Calu3 (cell line): ENCODE results near the gene LARGE1. TPM values are rescaled to one million over a fixed set of nuclear protein-coding genes. Genes with fewer than 3 reads are reported as not detected.
"Not testable (repeated sequence)": the region's sequence is repeated elsewhere in the genome, so short reads cannot be mapped to it uniquely, and the experiment has no call there.

Source experiments
- BruUV-seq: library from RNA; stranded (reverse); fragments of 400-500 nt; replicated peaks from 2 replicates; lab custom pipeline; 2021; lab: Mats Ljungman, UMichigan
- CTCF ChIA-PET: fragments of 300-600 bp; sonication (Branson Sonifier 250); formaldehyde crosslinking; loops from one replicate; lab custom pipeline; 2022; ENCODE audit warnings: antibody characterized with exemption; lab: Charles Lee
- DNase-seq: peaks from one replicate; pipeline ENCODE4 v3.0.0; 2022
- H3K27ac Mint-ChIP-seq: one replicate; pipeline ENCODE4 v1.8.0; 2022; ENCODE audit warnings: mixed read lengths; ENCODE audit not compliant: unreplicated experiment
- H3K27me3 Mint-ChIP-seq: one replicate; pipeline ENCODE4 v1.8.0; 2022; ENCODE audit warnings: mixed read lengths; ENCODE audit not compliant: unreplicated experiment
- H3K36me3 Mint-ChIP-seq: one replicate; pipeline ENCODE4 v1.8.0; 2022; ENCODE audit warnings: mild to moderate bottlenecking, moderate library complexity, mixed read lengths; ENCODE audit not compliant: insufficient read depth, unreplicated experiment
- H3K4me1 Mint-ChIP-seq: one replicate; pipeline ENCODE4 v1.8.0; 2022; ENCODE audit warnings: mild to moderate bottlenecking, low read depth, mixed read lengths; ENCODE audit not compliant: unreplicated experiment
- H3K4me3 Mint-ChIP-seq: one replicate; pipeline ENCODE4 v1.8.0; 2022; ENCODE audit warnings: mild to moderate bottlenecking, low read depth, moderate library complexity, mixed read lengths; ENCODE audit not compliant: unreplicated experiment
- H3K9me3 Mint-ChIP-seq: one replicate; pipeline ENCODE4 v1.8.0; 2022; ENCODE audit warnings: low read depth, mixed read lengths; ENCODE audit not compliant: unreplicated experiment
- intact Hi-C: fragments of 100-400 bp; cut with micrococcal nuclease; formaldehyde crosslinking; loops from one replicate; pipeline ENCODE4 v1.10.0; 2022; ENCODE audit not compliant: unreplicated experiment
- total RNA-seq: library from RNA; stranded (reverse); gene quantifications from 2 replicates; pipeline ENCODE4 v1.2.3, GENCODE V29; 2022
- TF ChIP-seq, protein P1 (sequence below): fragments of 200-600 bp; IDR thresholded peaks from one replicate; pipeline ENCODE4 v1.8.0; 2022; ENCODE audit warnings: antibody characterized with exemption; ENCODE audit not compliant: unreplicated experiment

Gene LARGE1
- total RNA-seq, 1 experiment from 2014 or later, result 11.6 TPM

DNA sequence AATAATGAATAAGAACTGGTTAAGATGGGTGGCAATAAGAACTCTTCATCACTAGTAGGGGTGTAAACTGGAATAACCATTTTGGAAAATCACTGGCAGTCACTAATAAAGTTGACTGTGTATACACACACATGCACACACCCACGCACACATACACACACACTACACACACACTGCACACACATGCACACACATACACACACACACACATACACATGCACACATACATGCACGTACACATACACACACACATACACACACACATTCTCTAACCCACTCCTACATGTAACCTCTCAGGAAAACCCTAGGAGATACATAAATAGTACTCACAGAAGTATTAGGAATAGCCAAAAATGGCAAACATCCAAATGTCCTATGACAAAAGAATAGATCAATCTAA lies 455.6 kb downstream of the LARGE1 start:
- no peak overlapping the region for H3K4me3 Mint-ChIP-seq
- TF ChIP-seq, protein P1, sequence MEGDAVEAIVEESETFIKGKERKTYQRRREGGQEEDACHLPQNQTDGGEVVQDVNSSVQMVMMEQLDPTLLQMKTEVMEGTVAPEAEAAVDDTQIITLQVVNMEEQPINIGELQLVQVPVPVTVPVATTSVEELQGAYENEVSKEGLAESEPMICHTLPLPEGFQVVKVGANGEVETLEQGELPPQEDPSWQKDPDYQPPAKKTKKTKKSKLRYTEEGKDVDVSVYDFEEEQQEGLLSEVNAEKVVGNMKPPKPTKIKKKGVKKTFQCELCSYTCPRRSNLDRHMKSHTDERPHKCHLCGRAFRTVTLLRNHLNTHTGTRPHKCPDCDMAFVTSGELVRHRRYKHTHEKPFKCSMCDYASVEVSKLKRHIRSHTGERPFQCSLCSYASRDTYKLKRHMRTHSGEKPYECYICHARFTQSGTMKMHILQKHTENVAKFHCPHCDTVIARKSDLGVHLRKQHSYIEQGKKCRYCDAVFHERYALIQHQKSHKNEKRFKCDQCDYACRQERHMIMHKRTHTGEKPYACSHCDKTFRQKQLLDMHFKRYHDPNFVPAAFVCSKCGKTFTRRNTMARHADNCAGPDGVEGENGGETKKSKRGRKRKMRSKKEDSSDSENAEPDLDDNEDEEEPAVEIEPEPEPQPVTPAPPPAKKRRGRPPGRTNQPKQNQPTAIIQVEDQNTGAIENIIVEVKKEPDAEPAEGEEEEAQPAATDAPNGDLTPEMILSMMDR, result no peak
- no peak for DNase-seq
- intact Hi-C loops, result loop anchor here (5.0 kb wide), 1 partner anchor 162 kb away; no protein-coding TSS in a partner anchor
- H3K27ac Mint-ChIP-seq, result no peak overlapping the region
- peaks cover 7% of the 10 kb centered on the region for H3K4me1 Mint-ChIP-seq
- no peaks in the 10 kb centered on the region for H3K9me3 Mint-ChIP-seq
- no TSS peak for BruUV-seq
- CTCF ChIA-PET, result no interaction called here
- H3K27me3 Mint-ChIP-seq, result no peaks in the 10 kb centered on the region
- no peaks in the 10 kb centered on the region for H3K36me3 Mint-ChIP-seq

DNA sequence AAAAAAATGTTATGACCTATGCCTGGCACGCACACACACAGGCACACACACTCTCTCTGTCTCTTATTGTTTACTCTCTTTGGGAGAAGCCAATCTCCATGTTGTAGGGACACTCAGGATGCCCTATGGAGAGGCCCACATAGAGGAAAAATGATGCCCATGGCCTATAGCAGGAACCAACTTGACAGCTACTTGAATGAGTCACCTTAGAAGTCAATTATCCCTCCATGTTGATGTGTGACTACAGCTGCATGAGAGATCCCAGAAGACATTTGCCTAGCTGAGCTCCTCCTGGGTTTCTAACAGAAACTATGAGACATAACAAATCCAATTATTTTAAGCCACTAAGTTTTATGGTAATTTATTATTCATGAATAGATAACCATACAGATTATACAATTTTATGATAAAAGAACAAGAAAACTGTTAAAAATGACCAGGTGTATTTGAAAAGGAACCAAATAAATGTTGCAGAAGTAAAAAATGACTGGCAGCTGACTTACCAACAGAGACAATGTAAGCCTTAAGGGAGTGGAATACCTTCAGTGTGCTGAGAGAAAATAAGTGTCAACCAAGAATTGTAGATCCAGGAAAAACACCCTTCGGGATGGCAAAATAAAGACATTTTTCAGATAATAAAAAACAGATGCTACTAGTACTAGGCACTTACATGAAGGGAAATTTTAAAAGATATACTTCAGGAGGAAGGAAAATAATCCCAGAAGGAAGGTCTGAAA lies 458.4 kb downstream of the LARGE1 start:
- CTCF ChIA-PET, result no interaction called here
- no peaks in the 10 kb centered on the region for H3K9me3 Mint-ChIP-seq
- TF ChIP-seq, protein P1, result no peak
- H3K27me3 Mint-ChIP-seq, result no peaks in the 10 kb centered on the region
- DNase-seq, result no peak
- no peak overlapping the region for H3K4me3 Mint-ChIP-seq
- H3K27ac Mint-ChIP-seq, result no peak overlapping the region
- peaks cover 1% of the 10 kb centered on the region for H3K4me1 Mint-ChIP-seq
- no TSS peak for BruUV-seq
- intact Hi-C loops, result no loop called here
- no peaks in the 10 kb centered on the region for H3K36me3 Mint-ChIP-seq

DNA sequence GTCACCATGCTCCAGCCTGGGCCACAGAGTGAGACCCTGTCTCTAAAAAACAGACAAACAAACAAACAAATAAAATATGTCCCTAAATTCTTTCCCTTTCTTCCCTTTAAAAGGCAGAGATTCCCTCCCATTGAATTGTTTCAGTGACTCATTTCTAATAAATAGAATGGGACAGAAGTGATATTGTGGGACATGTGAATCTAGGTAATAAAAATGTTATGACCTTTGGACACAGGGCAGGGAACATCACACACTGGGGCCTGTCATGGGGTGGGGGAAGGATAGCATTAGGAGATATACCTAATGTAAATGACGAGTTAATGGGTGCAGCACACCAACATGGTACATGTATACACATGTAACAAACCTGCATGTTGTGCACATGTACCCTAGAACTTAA lies 459.0 kb downstream of the LARGE1 start:
- BruUV-seq, DNase-seq, intact Hi-C loops, H3K9me3 Mint-ChIP-seq, CTCF ChIA-PET, H3K4me1 Mint-ChIP-seq, H3K27ac Mint-ChIP-seq, H3K36me3 Mint-ChIP-seq, H3K4me3 Mint-ChIP-seq, H3K27me3 Mint-ChIP-seq: not testable (repeated sequence)

DNA sequence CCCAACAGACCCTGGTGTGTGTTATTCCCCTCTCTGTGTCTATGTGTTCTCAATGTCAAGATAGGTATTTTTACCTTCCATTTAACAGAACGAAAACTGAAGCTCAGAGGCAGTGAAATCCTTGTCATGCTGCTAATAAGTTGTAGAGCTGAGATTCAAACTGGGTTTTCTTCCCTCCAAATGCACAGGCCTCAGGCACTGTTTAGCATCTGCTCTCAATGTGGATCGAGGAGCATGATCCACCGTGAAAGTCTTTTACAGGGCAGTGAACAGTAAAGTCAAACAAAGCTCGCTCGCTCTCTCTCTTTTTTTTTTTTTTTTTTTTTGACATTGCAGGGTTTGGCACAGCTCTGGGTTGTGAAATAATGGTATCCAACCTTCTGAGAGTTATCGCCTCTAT lies 461.1 kb downstream of the LARGE1 start:
- Mint-ChIP-seq H3K4me3 (no peak overlapping the region), H3K27me3 (no peaks in the 10 kb centered on the region), H3K27ac (no peak overlapping the region), H3K36me3 (no peaks in the 10 kb centered on the region), H3K4me1 (no peaks in the 10 kb centered on the region), H3K9me3 (no peaks in the 10 kb centered on the region)
- intact Hi-C loops, result no loop called here
- CTCF ChIA-PET, result interaction anchor here (1.4 kb wide), 1 partner anchor 129 kb away, joined by 3 read pairs; no protein-coding TSS in a partner anchor
- TF ChIP-seq, protein P1, result no peak
- BruUV-seq, result no TSS peak
- no peak for DNase-seq

DNA sequence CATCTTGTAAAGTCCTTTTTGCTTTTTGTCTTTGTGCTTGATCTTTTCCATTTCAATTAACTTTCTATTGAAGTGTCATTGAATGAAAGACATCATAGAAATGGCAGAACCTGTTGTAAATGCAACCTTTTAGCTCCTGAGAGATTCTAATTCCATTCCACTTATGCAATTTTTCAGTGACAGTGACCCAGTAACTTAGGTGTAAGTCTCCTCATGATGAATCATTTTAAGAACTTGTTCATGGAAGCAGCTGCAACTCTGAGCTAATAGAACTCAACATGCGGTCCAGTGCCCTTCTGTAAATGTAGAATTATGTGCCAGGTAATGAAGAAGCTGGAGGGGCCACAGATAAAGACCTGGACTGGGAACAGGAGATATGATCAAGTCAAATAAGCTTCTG lies 463.8 kb downstream of the LARGE1 start:
- intact Hi-C loops, result no loop called here
- Mint-ChIP-seq H3K9me3 (no peaks in the 10 kb centered on the region), H3K27me3 (no peaks in the 10 kb centered on the region), H3K4me1 (no peaks in the 10 kb centered on the region), H3K27ac (no peak overlapping the region), H3K4me3 (no peak overlapping the region), H3K36me3 (no peaks in the 10 kb centered on the region)
- no peak for DNase-seq
- TF ChIP-seq, protein P1, result no peak
- no TSS peak for BruUV-seq
- CTCF ChIA-PET, result interaction anchor here (0.6 kb wide), 1 partner anchor 28 kb away, joined by 3 read pairs; no protein-coding TSS in a partner anchor
